ENCODE data around the gene TTF2. TPM values are rescaled to one million over a fixed set of nuclear protein-coding genes. Genes with fewer than 3 reads are reported as not detected.

The TTF2 gene
- total RNA-seq, 1 donor from 2014 or later = 58.4 TPM

DNA sequence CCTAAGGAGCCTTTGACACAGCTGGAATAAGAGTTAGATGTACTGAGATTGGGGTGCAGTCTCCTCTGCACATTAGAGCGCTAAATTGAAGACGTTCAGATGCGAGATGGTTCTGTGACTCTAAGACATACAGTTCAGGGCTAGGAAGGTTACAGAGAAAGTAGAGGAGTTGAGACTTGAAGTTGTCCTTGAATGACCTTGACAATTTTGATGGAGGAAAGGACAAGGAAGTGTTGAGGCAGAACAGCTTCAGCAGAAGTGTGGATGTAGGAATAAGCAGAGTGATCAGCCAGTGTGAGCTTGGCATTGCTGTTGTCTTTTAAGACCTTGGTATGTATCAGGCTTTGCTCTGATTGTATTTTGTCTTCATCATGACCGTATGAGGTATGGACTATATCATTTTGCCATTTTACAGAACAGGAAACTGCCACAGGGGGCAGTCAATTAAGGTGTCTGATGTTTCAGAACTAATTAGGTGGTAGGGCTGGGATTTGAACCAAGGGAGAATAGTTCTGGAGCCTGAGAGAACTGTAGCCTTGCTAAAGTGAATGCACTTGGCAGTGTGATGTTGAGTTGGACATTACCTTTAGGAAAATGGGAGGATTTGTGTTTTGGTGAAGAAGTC is 9.2 kb downstream of the TTF2 start:
- H3K4me3 Mint-ChIP-seq (ENCODE audit: low read depth) = no peak overlapping the region

DNA sequence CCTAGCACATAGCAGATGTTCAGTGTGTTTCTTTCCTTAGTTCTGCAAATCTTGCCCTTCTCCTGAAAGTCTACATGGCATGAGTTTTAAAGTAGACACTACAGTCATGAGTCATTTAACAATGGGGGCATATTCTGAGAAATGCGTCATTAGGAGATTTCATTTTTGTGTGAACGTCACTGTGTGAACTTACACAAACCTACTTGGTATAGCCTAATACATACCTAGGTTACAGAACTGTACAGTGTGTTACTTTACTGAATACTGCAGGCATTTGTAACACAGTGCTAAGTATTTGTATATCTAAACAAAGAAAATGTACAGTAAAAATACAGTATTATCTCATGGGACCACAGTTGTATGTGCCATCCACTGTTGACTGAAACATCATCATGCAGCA is 10.0 kb downstream of the TTF2 start:
- Mint-ChIP-seq H3K9me3 (ENCODE audit: low read depth) (no peaks in the 10 kb centered on the region), H3K27me3 (no peaks in the 10 kb centered on the region), H3K4me3 (ENCODE audit: low read depth) (no peak overlapping the region), H3K27ac (no peak overlapping the region), H3K36me3 (ENCODE audit: insufficient read depth) (peaks cover 9% of the 10 kb centered on the region), H3K4me1 (ENCODE audit: low read depth) (peaks cover 3% of the 10 kb centered on the region)
- TF ChIP-seq, protein P1, sequence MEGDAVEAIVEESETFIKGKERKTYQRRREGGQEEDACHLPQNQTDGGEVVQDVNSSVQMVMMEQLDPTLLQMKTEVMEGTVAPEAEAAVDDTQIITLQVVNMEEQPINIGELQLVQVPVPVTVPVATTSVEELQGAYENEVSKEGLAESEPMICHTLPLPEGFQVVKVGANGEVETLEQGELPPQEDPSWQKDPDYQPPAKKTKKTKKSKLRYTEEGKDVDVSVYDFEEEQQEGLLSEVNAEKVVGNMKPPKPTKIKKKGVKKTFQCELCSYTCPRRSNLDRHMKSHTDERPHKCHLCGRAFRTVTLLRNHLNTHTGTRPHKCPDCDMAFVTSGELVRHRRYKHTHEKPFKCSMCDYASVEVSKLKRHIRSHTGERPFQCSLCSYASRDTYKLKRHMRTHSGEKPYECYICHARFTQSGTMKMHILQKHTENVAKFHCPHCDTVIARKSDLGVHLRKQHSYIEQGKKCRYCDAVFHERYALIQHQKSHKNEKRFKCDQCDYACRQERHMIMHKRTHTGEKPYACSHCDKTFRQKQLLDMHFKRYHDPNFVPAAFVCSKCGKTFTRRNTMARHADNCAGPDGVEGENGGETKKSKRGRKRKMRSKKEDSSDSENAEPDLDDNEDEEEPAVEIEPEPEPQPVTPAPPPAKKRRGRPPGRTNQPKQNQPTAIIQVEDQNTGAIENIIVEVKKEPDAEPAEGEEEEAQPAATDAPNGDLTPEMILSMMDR (IDR thresholded peaks at IDR 0.05; ENCODE audit: unreplicated experiment) = no peak
- DNase-seq (ENCODE audit: low spot score, unreplicated experiment) = no peak

More for the DNA sequence above, 9.2 kb downstream of the TTF2 start:
- H3K27ac Mint-ChIP-seq = no peak overlapping the region
- H3K4me1 Mint-ChIP-seq (ENCODE audit: low read depth) = peaks cover 4% of the 10 kb centered on the region
- peaks cover 8% of the 10 kb centered on the region for H3K36me3 Mint-ChIP-seq (ENCODE audit: insufficient read depth)
- no peak for DNase-seq (ENCODE audit: low spot score, unreplicated experiment)
- H3K9me3 Mint-ChIP-seq (ENCODE audit: low read depth) = no peaks in the 10 kb centered on the region
- H3K27me3 Mint-ChIP-seq = no peaks in the 10 kb centered on the region
- TF ChIP-seq, protein P1 (IDR thresholded peaks at IDR 0.05; ENCODE audit: unreplicated experiment) = no peak

DNA sequence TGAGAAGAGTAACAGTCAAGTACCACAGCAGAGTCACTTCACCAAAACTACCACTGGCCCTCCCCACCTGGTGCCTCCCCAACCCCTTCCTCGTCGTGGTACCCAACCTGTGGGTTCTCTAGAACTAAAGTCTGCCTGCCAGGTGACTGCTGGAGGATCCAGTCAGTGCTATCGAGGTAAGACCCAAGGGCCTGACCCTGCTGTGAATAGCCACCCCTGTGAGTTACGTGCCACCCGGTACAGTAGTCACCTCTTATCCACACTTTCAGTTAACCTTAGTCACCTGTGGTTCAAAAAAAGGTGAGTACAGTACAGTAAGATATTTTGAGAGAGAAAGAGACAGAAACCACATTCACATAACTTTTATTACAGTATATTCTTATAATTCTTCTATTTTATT is 16.5 kb downstream of the TTF2 start:
- H3K36me3 Mint-ChIP-seq (ENCODE audit: insufficient read depth) = peaks cover 16% of the 10 kb centered on the region

DNA sequence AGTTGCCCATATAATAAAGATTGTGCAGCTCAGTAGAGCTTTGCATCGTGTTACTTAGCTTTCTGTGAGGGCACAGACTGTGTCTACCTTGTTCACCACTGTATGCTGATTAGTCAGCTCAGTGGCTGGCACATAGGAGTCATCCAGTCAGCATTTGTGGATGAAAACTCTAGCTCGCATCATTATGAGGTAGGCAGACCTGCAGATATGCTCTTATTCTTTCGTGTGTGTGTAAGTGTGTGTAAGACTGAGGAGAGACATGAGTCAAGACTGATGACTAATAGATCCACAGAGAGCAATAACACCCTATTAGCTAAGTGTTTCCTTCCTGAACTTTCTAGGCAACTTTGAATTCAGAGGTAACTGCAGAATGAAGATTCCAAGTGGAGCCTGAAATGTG is 17.1 kb downstream of the TTF2 start:
- TF ChIP-seq, protein P1 (IDR thresholded peaks at IDR 0.05; ENCODE audit: unreplicated experiment) = no peak
- Mint-ChIP-seq H3K27me3 (no peaks in the 10 kb centered on the region), H3K27ac (no peak overlapping the region), H3K4me1 (ENCODE audit: low read depth) (no peaks in the 10 kb centered on the region), H3K4me3 (ENCODE audit: low read depth) (no peak overlapping the region), H3K9me3 (ENCODE audit: low read depth) (no peaks in the 10 kb centered on the region), H3K36me3 (ENCODE audit: insufficient read depth) (peaks cover 16% of the 10 kb centered on the region)
- no peak for DNase-seq (ENCODE audit: low spot score, unreplicated experiment)

More for the DNA sequence above, 16.5 kb downstream of the TTF2 start:
- H3K4me1 Mint-ChIP-seq (ENCODE audit: low read depth) = no peaks in the 10 kb centered on the region
- TF ChIP-seq, protein P1 (IDR thresholded peaks at IDR 0.05; ENCODE audit: unreplicated experiment) = no peak
- H3K27me3 Mint-ChIP-seq = no peaks in the 10 kb centered on the region
- H3K4me3 Mint-ChIP-seq (ENCODE audit: low read depth) = no peak overlapping the region
- DNase-seq (ENCODE audit: low spot score, unreplicated experiment) = no peak
- no peaks in the 10 kb centered on the region for H3K9me3 Mint-ChIP-seq (ENCODE audit: low read depth)
- no peak overlapping the region for H3K27ac Mint-ChIP-seq

DNA sequence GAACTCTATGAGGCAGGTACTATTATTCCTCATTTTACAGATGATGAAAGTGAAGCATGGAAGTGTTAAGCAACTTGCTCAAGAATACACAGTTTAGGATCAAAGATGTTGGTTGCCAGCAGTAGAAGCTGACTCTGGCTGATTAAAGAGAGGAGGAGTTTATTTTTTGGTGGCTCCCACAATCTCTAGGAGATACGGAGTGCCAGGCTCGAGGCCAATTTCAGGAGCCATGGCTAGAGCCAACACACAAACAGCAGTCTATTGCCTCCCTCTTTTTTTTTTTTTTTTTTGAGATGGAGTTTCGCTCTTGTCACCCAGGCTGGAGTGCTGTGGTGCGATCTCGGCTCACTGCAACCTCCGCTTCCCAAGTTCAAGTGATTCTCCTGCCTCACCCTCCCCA is 19.6 kb downstream of the TTF2 start:
- Mint-ChIP-seq H3K36me3 (ENCODE audit: insufficient read depth) (peaks cover 20% of the 10 kb centered on the region), H3K27ac (no peak overlapping the region), H3K4me1 (ENCODE audit: low read depth) (no peaks in the 10 kb centered on the region), H3K4me3 (ENCODE audit: low read depth) (no peak overlapping the region), H3K27me3 (no peaks in the 10 kb centered on the region), H3K9me3 (ENCODE audit: low read depth) (no peaks in the 10 kb centered on the region)
- DNase-seq (ENCODE audit: low spot score, unreplicated experiment) = no peak
- TF ChIP-seq, protein P1 (IDR thresholded peaks at IDR 0.05; ENCODE audit: unreplicated experiment) = no peak
